ENCODE measurements around the gene PRPSAP1. TPM values are rescaled to one million over a fixed set of nuclear protein-coding genes. Genes with fewer than 3 reads are reported as not detected.

The PRPSAP1 gene
- total RNA-seq, 1 donor from 2014 or later = 26.7 TPM

DNA sequence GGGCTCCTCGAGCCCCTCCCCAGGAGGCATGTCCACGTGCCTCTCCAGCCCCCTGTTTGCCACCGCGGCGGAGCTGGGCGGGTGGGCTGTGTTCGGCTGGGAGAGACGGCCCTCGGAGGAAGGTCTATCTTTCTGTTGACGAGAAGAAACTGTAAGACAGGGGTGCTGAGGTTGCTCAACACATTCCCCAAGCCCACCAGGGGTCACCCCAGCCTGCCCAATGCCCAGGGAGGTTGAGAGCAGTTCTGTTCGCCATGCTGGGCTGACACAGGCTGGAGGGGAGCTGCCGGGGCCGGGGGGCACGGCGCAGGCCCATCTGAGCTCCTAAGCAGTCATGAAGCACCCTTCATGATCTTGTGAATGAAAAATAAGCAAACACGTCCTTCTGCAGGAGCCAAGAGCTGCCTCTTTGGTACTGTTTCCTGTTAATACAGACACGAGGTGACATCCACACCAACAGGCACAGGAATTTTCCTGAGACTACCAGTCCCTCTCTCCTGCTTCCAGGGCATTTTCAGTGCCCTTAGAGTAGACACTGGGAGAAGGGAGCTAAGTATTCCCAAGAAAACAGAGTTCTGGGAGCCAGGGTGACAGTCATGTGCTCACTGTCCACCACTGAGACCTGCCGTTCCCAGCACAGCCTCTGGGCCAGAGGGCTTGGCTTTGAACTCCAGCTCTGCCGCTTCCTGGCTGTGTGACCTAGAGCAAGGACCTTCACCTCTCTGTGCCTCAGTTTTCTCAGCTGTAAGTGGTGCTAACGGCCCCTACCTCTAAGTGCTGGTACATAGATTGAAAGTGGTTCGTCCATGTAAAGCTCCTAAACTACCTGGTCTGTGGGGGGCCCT lies 79.4 kb downstream of the PRPSAP1 start:
- intact Hi-C loops (cut with micrococcal nuclease) = loop anchor here (5.0 to 10.0 kb wide), 3 partner anchors 37 to 417 kb away; partner anchors contain the start of genes MRPL38 and WBP2
- ATAC-seq (ENCODE audit: low read depth) = no peak
- H3K4me3 Mint-ChIP-seq = peak overlapping the region; percentile 24
- H3K27me3 Mint-ChIP-seq = no peaks in the 10 kb centered on the region
- CTCF ChIA-PET = interaction anchor here (0.9 to 3.8 kb wide), 4 partner anchors 13 to 152 kb away, joined by 3 to 22 read pairs (median 6); no protein-coding TSS in a partner anchor
- POLR2A ChIA-PET = interaction anchor here (0.5 to 17.7 kb wide), 10 partner anchors 10 to 530 kb away, joined by 3 to 481 read pairs (median 4); partner anchors contain the start of genes EXOC7, RNF157 and UBALD2
- TF ChIP-seq, protein P1, sequence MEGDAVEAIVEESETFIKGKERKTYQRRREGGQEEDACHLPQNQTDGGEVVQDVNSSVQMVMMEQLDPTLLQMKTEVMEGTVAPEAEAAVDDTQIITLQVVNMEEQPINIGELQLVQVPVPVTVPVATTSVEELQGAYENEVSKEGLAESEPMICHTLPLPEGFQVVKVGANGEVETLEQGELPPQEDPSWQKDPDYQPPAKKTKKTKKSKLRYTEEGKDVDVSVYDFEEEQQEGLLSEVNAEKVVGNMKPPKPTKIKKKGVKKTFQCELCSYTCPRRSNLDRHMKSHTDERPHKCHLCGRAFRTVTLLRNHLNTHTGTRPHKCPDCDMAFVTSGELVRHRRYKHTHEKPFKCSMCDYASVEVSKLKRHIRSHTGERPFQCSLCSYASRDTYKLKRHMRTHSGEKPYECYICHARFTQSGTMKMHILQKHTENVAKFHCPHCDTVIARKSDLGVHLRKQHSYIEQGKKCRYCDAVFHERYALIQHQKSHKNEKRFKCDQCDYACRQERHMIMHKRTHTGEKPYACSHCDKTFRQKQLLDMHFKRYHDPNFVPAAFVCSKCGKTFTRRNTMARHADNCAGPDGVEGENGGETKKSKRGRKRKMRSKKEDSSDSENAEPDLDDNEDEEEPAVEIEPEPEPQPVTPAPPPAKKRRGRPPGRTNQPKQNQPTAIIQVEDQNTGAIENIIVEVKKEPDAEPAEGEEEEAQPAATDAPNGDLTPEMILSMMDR (IDR thresholded peaks at IDR 0.05) = no peak
- H3K9me3 Mint-ChIP-seq = no peaks in the 10 kb centered on the region
- H3K4me1 Mint-ChIP-seq = peaks cover 79% of the 10 kb centered on the region
- no peak for DNase-seq
- H3K36me3 Mint-ChIP-seq (ENCODE audit: low read depth) = peaks cover 14% of the 10 kb centered on the region
- peak overlapping the region; percentile 94 for H3K27ac Mint-ChIP-seq

DNA sequence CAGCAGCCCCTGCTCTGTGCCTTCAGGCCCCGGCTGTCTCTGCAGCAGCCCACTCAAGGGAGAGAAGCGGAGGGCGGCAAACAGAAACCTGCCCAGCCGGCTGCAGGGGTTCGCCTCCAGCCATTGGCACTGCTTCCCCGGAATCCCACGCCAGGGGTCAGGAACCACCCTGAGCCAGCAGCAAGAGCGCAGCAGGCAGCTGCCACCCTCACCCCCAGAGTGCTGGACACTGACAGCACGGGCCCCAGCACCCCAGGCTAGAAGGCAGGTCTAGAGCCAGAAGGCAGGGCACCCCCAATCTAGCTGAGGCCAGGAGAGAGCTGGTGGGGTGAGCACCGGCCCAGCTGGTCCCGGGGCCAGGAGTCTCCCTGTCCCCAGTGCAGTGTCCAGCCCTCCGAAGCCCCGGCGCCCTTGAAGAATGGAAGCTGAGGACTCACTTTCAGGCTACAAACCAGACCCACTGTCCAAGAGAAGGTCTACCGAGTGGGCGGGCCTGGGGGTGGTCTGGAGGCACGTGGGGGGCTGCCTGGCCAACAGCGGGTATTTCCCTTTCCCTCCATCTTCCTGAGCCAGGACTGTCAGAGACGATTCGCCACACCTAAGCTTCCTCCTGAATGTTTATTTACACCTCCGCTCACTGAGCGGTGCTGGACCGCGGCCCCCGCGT lies 80.1 kb downstream of the PRPSAP1 start:
- Mint-ChIP-seq H3K9me3 (no peaks in the 10 kb centered on the region), H3K4me1 (peaks cover 86% of the 10 kb centered on the region), H3K4me3 (peak overlapping the region; percentile 70), H3K36me3 (ENCODE audit: low read depth) (peaks cover 17% of the 10 kb centered on the region), H3K27me3 (no peaks in the 10 kb centered on the region), H3K27ac (peak overlapping the region; percentile 94)
- POLR2A ChIA-PET = interaction anchor here (0.9 to 17.7 kb wide), 11 partner anchors 10 to 255 kb away, joined by 3 to 481 read pairs (median 7); partner anchors contain the start of genes EXOC7, RNF157 and UBALD2
- TF ChIP-seq, protein P1 (IDR thresholded peaks at IDR 0.05) = no peak
- ATAC-seq (ENCODE audit: low read depth) (no peak), DNase-seq (no peak)
- intact Hi-C loops (cut with micrococcal nuclease) = loop anchor here (2.0 to 10.0 kb wide), 5 partner anchors 27 to 416 kb away; partner anchors contain the start of genes FOXJ1, MRPL38 and WBP2
- CTCF ChIA-PET = interaction anchor here (1.3 to 3.8 kb wide), 4 partner anchors 9 to 152 kb away, joined by 3 to 22 read pairs (median 7); no protein-coding TSS in a partner anchor

DNA sequence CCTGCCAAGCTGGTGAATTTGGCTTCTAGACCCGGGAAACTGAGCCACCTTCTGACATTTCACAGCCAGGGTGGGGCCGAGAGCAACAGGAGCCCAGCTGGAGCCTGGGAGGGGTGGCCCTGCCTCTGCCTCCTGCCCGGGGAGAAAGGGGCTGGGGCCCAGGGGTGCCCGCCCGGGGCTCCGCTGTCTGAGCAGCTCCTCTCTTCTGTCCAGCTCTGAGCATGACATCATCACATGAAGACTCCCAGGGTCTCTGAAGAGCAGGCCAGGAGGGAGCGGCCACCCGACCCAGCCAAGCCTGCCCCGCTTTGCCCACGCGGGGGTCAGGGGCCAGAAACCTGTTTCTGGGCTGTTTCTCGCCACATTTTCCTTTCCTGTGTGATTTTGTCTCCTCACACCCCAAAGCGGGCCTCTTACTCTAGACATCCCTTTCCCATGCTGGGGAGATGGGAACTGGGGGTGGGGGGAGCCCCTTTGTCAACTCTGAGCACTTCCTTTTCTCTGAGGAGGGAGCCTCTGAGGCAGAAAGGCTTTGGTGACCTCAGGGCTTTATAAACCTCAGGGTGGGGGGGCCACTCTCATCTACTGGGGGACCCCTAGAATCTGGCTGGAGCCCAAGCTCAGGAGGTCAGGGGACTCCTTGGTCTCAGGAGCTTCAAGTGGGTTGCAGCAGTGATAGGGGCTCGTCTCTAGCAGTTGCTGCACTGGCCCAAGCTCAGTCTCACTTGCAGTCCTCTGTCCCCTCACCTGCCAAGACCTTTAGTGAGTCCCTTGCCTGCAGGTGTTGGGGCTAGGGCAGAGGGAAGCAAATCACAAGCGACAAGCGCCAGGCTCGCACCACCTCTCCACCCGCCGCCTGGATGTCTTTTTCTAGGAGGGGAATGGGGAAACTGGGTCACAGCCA lies 80.9 kb downstream of the PRPSAP1 start:
- ATAC-seq (ENCODE audit: low read depth) = no peak
- H3K4me1 Mint-ChIP-seq = peaks cover 94% of the 10 kb centered on the region
- intact Hi-C loops (cut with micrococcal nuclease) = loop anchor here (1.0 to 10.0 kb wide), 6 partner anchors 8 to 415 kb away; partner anchors contain the start of genes FOXJ1, MRPL38 and WBP2

More for the DNA sequence above, 80.9 kb downstream of the PRPSAP1 start:
- Mint-ChIP-seq H3K27ac (peak overlapping the region; percentile 94), H3K9me3 (no peaks in the 10 kb centered on the region), H3K27me3 (no peaks in the 10 kb centered on the region), H3K4me3 (peak overlapping the region; percentile 70), H3K36me3 (ENCODE audit: low read depth) (peaks cover 23% of the 10 kb centered on the region)
- DNase-seq = no peak
- ChIA-PET CTCF (interaction anchor here (1.3 to 3.8 kb wide), 6 partner anchors 8 to 151 kb away, joined by 3 to 22 read pairs (median 6); partner anchors contain the start of gene FOXJ1), POLR2A (interaction anchor here (0.6 to 17.7 kb wide), 30 partner anchors 9 to 1685 kb away, joined by 3 to 481 read pairs (median 4); partner anchors contain the start of genes EXOC7, FOXJ1, RNF157 and SRP68)
- TF ChIP-seq, protein P1 (IDR thresholded peaks at IDR 0.05) = no peak
